Transverse colon (tissue), 4 donors: Measurements from ENCODE around the gene ZFHX3. TPM values are rescaled to one million over a fixed set of nuclear protein-coding genes. Genes with fewer than 3 reads are reported as not detected.

ENCODE experiments used
- DNase-seq: peaks from one replicate; pipeline ENCODE4 v3.0.0-alpha.2; 2019
- H3K27ac ChIP-seq, 4 donors: fragments of 200-600 bp; sonication (generic); 2 replicates each; pipeline ENCODE4 v1.5.1; 2016 to 2018; ENCODE audit warnings: inconsistent platforms in 4 of 4
- H3K27me3 ChIP-seq: fragments of 200-600 bp; sonication (generic); 2 replicates; pipeline ENCODE4 v1.5.1; 2017; ENCODE audit warnings: inconsistent platforms
- H3K36me3 ChIP-seq, 4 donors: fragments of 200-600 bp; sonication (generic); 2 replicates each; pipeline ENCODE4 v1.5.1; 2017 to 2019; ENCODE audit warnings: inconsistent platforms in 4 of 4
- H3K4me1 ChIP-seq, 4 donors: fragments of 200-600 bp; sonication (generic); 2 replicates each; pipeline ENCODE4 v1.5.1; 2017 to 2020; ENCODE audit warnings: inconsistent platforms in 4 of 4
- H3K4me3 ChIP-seq, 4 donors: fragments of 200-600 bp; sonication (generic); 1 replicate in 1 of 4; 2 replicates in 3 of 4; pipeline versions ENCODE4 v1.5.1 to v1.6.1; 2017 to 2019; ENCODE audit warnings: inconsistent platforms in 4 of 4
- H3K9me3 ChIP-seq, 2 donors: fragments of 200-600 bp; sonication (generic); 2 replicates each; pipeline ENCODE4 v1.5.1; 2017 to 2019; ENCODE audit warnings: inconsistent platforms in 2 of 2
- CTCF ChIP-seq, 5 experiments: fragments of 200-600 bp in 3 of 5; fragments of 450-650 bp in 2 of 5; sonication (generic) in 3 of 5; IDR thresholded peaks; 1 replicate in 2 of 5; 2 replicates in 3 of 5; pipeline ENCODE4 v1.5.1; 2016 to 2017; ENCODE audit warnings: antibody characterized with exemption in 5 of 5, inconsistent platforms in 3 of 5, mild to moderate bottlenecking in 2 of 5, moderate library complexity in 1 of 5
- EP300 ChIP-seq: sonication (generic); formaldehyde crosslinking; IDR thresholded peaks from one replicate; pipeline ENCODE4 v1.6.1; 2017; ENCODE audit warnings: antibody characterized with exemption, low read depth
- POLR2A ChIP-seq: fragments of 450-650 bp; IDR thresholded peaks from one replicate; pipeline ENCODE4 v1.6.1; 2016; ENCODE audit warnings: antibody characterized with exemption, mild to moderate bottlenecking, moderate library complexity
- POLR2AphosphoS5 ChIP-seq, 3 donors: sonication (generic); formaldehyde crosslinking; IDR thresholded peaks; one replicate each; pipeline ENCODE4 v1.6.1; 2016; ENCODE audit warnings: antibody characterized with exemption in 3 of 3
- WGBS, 2 donors: methylation state at CpG; one replicate each; pipeline ENCODE4 v1.1.5; 2018; ENCODE audit warnings: low coverage in 1 of 2; 5-methylcytosine and 5-hydroxymethylcytosine counted together
- in situ Hi-C, 4 donors: fragments of 200-750 bp; cut with MboI; loops; one replicate each; pipeline versions ENCODE4 v1.15.0 to v1.15.1; 2017; ENCODE audit warnings: low sequenced_read_pairs in 3 of 4, low pct_ligation_motif_present in 1 of 4, low pct_unique_long_range_greater_than_20kb in 1 of 4
- intact Hi-C: fragments of 100-400 bp; cut with DNase I; formaldehyde crosslinking; loops from one replicate; pipeline ENCODE4 v1.15.1; 2023; ENCODE audit warnings: low total_unique reads
- total RNA-seq, 4 donors: library from RNA; depleted of rRNA; stranded (reverse); fragments of >200 nt; gene quantifications; one replicate each; pipeline ENCODE4 v1.1.0, GENCODE V29; 2016

ZFHX3 gene
- total RNA-seq, 4 donors from 2014 or later, result 12.3 to 23.7 (median 15.3) TPM

GRCh38 chr16:73016488-73016830 lies 31.5 kb downstream of the ZFHX3 start:
- Histone ChIP-seq H3K27ac (peak overlapping the region; percentile 60 to 71 (median 66)), H3K36me3 (no peaks in the 10 kb centered on the region), H3K27me3 (no peaks in the 10 kb centered on the region), H3K9me3 (no peaks in the 10 kb centered on the region), H3K4me3 (no peak overlapping the region), H3K4me1 (peaks cover 24 to 49% (median 36%) of the 10 kb centered on the region in 4 donors)
- WGBS, 2 donors, result 50% methylated on average over 2 of the region's 2 CpGs; no CpG with 5 or more reads in 1 of the 2 donors
- DNase-seq, result no peak
- intact Hi-C loops (no loop called here), in situ Hi-C loops (no loop called here)
- TF ChIP-seq POLR2A (no peak), POLR2AphosphoS5 (IDR thresholded peaks at IDR 0.05) (peak in 1 of 3 donors; percentile 31)

- no peaks in the 10 kb centered on the region for H3K36me3 ChIP-seq
- peak overlapping the region; percentile 60 to 71 (median 66) for H3K27ac ChIP-seq
- H3K27me3 ChIP-seq, result no peaks in the 10 kb centered on the region
- H3K4me1 ChIP-seq, result peaks cover 24 to 49% (median 36%) of the 10 kb centered on the region in 4 donors
- H3K9me3 ChIP-seq, result no peaks in the 10 kb centered on the region
- H3K4me3 ChIP-seq, result no peak overlapping the region
- intact Hi-C loops (no loop called here), in situ Hi-C loops (no loop called here)
- WGBS, 2 donors, result 22 to 72% methylated on average over 4 to 18 of the region's 18 CpGs
- no peak for TF ChIP-seq CTCF (IDR thresholded peaks at IDR 0.05)
- no peak for TF ChIP-seq EP300
- TF ChIP-seq POLR2AphosphoS5 (IDR thresholded peaks at IDR 0.05), result no peak
- no peak for TF ChIP-seq POLR2A
- DNase-seq, result peak; percentile 14
These were observed 32.1 kb downstream of the ZFHX3 start for GRCh38 chr16:73015612-73016487.

GRCh38 chr16:73014768-73015167 lies 33.2 kb downstream of the ZFHX3 start:
- Histone ChIP-seq H3K27me3 (no peaks in the 10 kb centered on the region), H3K4me3 (no peak overlapping the region), H3K27ac (no peak overlapping the region), H3K9me3 (no peaks in the 10 kb centered on the region), H3K36me3 (no peaks in the 10 kb centered on the region), H3K4me1 (peaks cover 21 to 48% (median 32%) of the 10 kb centered on the region in 4 donors)
- intact Hi-C loops, result no loop called here
- no peak for DNase-seq
- WGBS, 2 donors, result 98% methylated on average over 3 of the region's 3 CpGs; no CpG with 5 or more reads in 1 of the 2 donors
- in situ Hi-C loops, result no loop called here
- no peak for TF ChIP-seq POLR2AphosphoS5 (IDR thresholded peaks at IDR 0.05)
- TF ChIP-seq EP300, result no peak
- no peak for TF ChIP-seq CTCF (IDR thresholded peaks at IDR 0.05)
- no peak for TF ChIP-seq POLR2A

- no peak for DNase-seq
- Histone ChIP-seq H3K27ac (no peak overlapping the region), H3K4me1 (peaks cover 21 to 41% (median 25%) of the 10 kb centered on the region in 4 donors), H3K27me3 (no peaks in the 10 kb centered on the region), H3K9me3 (no peaks in the 10 kb centered on the region), H3K4me3 (no peak overlapping the region), H3K36me3 (no peaks in the 10 kb centered on the region)
- intact Hi-C loops (no loop called here), in situ Hi-C loops (no loop called here)
- 94 to 100% methylated on average over 3 to 5 of the region's 5 CpGs for WGBS, 2 donors
- TF ChIP-seq POLR2A (no peak), CTCF (IDR thresholded peaks at IDR 0.05) (no peak), EP300 (no peak), POLR2AphosphoS5 (IDR thresholded peaks at IDR 0.05) (no peak)
These were observed 34.0 kb downstream of the ZFHX3 start for GRCh38 chr16:73013974-73014373.
